Ovary (tissue), 3 donors: Measurements from ENCODE around the gene RBPJ.

ENCODE experiments used
- EP300 ChIP-seq: sonication (generic); formaldehyde crosslinking; IDR thresholded peaks from one replicate; pipeline ENCODE4 v1.6.1; 2017; ENCODE audit warnings: antibody characterized with exemption
- TF ChIP-seq, protein P1 (sequence below), 3 donors: fragments of 450-650 bp in 2 of 3; fragments of 200-600 bp in 1 of 3; IDR thresholded peaks; one replicate each; pipeline versions ENCODE4 v1.5.1 to v1.8.0; 2016 to 2022; ENCODE audit warnings: antibody characterized with exemption in 3 of 3, mild to moderate bottlenecking in 1 of 3
- donor health status: DM: no; HTN: no; CAD: no.

- TF ChIP-seq, protein P1, sequence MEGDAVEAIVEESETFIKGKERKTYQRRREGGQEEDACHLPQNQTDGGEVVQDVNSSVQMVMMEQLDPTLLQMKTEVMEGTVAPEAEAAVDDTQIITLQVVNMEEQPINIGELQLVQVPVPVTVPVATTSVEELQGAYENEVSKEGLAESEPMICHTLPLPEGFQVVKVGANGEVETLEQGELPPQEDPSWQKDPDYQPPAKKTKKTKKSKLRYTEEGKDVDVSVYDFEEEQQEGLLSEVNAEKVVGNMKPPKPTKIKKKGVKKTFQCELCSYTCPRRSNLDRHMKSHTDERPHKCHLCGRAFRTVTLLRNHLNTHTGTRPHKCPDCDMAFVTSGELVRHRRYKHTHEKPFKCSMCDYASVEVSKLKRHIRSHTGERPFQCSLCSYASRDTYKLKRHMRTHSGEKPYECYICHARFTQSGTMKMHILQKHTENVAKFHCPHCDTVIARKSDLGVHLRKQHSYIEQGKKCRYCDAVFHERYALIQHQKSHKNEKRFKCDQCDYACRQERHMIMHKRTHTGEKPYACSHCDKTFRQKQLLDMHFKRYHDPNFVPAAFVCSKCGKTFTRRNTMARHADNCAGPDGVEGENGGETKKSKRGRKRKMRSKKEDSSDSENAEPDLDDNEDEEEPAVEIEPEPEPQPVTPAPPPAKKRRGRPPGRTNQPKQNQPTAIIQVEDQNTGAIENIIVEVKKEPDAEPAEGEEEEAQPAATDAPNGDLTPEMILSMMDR (IDR thresholded peaks at IDR 0.05) = no peak
- TF ChIP-seq EP300 = no peak
These were observed 109.1 kb downstream of the RBPJ start for GRCh38 chr4:26429910-26430309.
